Measurements from ENCODE around the gene FGFRL1.

Gene FGFRL1

GRCh38 chr4:1002631-1003251 is 8.7 kb upstream of the FGFRL1 start:
- FAIRE-seq: no peak
- TF ChIP-seq, protein P1, sequence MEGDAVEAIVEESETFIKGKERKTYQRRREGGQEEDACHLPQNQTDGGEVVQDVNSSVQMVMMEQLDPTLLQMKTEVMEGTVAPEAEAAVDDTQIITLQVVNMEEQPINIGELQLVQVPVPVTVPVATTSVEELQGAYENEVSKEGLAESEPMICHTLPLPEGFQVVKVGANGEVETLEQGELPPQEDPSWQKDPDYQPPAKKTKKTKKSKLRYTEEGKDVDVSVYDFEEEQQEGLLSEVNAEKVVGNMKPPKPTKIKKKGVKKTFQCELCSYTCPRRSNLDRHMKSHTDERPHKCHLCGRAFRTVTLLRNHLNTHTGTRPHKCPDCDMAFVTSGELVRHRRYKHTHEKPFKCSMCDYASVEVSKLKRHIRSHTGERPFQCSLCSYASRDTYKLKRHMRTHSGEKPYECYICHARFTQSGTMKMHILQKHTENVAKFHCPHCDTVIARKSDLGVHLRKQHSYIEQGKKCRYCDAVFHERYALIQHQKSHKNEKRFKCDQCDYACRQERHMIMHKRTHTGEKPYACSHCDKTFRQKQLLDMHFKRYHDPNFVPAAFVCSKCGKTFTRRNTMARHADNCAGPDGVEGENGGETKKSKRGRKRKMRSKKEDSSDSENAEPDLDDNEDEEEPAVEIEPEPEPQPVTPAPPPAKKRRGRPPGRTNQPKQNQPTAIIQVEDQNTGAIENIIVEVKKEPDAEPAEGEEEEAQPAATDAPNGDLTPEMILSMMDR (IDR thresholded peaks at IDR 0.05; ENCODE audit: insufficient read depth, missing control alignments): no peak
- DNase-seq (ENCODE audit: insufficient read length, low spot score): no peak

GRCh38 chr4:1003271-1004070 is 8.0 kb upstream of the FGFRL1 start:
- TF ChIP-seq, protein P1 (IDR thresholded peaks at IDR 0.05; ENCODE audit: insufficient read depth, missing control alignments): no peak
- FAIRE-seq: no peak
- DNase-seq (ENCODE audit: insufficient read length, low spot score): no peak

DNA sequence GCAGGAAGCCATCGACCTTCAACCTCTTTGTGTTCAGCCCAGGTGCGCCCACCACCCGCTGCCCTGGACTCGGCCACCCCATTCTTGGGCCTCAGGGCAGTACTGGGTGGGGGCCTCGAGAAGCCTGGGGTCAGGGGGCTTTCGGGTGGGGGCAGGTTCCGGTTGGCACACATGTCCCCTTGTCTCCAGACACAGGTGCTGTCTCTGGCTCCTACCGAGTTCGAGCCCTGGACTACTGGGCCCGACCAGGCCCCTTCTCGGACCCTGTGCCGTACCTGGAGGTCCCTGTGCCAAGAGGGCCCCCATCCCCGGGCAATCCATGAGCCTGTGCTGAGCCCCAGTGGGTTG is 7.4 kb upstream of the FGFRL1 start:
- TF ChIP-seq, protein P1 (IDR thresholded peaks at IDR 0.05; ENCODE audit: insufficient read depth, missing control alignments): no peak
- no peak for DNase-seq (ENCODE audit: insufficient read length, low spot score)
- FAIRE-seq: no peak

GRCh38 chr4:1004557-1005485 is 6.6 kb upstream of the FGFRL1 start:
- FAIRE-seq (no peak), DNase-seq (ENCODE audit: insufficient read length, low spot score) (no peak)
- TF ChIP-seq, protein P1 (IDR thresholded peaks at IDR 0.05; ENCODE audit: insufficient read depth, missing control alignments): no peak

DNA sequence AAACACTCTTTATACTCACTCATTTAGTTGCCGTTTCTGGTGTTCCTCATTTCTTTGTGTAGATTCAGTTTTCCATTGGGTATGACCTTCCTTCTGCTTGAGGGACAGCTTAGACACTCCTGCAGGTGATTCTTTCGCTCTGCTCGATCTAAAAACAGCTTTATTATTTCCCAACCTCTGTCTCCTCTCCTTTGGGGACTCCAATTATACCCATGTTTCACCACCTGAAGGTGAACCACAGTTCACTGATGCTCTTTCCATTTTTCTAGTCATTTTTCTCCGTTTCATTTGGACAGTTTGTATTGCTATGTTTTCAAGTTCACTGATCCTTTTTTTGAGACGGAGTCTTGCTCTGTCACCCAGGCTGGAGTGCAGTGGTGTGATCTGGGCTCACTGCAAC is 4.6 kb upstream of the FGFRL1 start:
- TF ChIP-seq, protein P1 (IDR thresholded peaks at IDR 0.05; ENCODE audit: insufficient read depth, missing control alignments): no peak

DNA sequence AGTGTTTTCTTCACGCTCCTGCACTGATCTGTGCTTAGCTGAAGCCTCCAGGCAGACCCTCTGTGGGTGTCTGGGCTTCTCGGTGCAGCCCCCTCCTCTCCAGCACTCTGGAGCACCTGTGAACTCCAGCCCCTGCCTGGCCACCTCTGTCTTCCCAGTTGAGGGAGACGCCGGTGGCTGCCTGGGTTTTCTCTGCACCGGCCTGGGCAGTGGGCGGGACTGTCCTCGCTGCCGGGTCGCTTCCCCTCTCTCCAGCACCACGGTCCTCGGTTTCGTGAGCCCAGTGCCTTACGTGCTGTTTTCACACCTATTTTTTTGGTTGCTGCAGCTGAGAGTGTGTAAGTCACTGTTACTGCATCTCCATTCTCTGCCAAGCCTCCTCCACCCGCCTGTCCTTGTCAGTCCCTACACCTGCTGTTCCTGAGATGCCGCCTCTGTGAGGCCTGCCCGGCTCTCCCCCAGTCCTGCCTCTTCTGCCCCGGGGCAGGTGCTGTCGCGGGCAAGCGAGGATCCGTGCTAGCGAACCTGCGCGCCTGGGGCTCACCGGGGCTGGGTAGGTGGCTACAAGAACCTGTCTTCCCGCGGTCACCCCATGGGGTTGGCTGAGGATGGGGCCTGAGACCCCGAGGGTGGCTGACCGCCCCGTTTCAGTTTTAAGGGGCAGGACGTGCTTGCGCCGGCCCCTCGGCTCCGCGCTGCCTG is 2.4 kb upstream of the FGFRL1 start:
- TF ChIP-seq, protein P1 (IDR thresholded peaks at IDR 0.05; ENCODE audit: insufficient read depth, missing control alignments): no peak
- FAIRE-seq (no peak), DNase-seq (ENCODE audit: insufficient read length, low spot score) (no peak)

More for the DNA sequence above, 4.6 kb upstream of the FGFRL1 start:
- FAIRE-seq (no peak), DNase-seq (ENCODE audit: insufficient read length, low spot score) (no peak)

Data from D721Med (cell line).